Measurements from ENCODE around the gene CBLC.

The CBLC gene

DNA sequence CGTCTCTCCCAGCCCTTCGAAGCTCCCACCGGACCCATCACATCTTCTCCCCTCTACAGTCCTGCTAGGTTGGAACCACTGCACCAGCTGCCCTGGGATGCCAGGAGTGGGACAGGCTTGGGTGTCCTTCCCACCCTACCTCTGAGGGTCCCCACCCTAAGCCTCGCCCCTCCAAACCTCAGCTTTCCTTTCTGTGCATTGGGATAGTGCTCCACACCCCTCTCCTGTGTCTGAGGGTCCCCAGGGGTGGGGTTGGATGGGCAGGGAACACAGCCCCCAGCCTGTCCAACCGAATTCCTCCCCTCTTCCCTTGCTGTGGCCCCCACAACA is 31.1 kb upstream of the CBLC start:
- DNase-seq (ENCODE audit: low read depth), result no peak
- H3K4me3 ChIP-seq (replicated peaks; ENCODE audit: low read depth, low read length), result no peak overlapping the region
- TF ChIP-seq CTCF (IDR thresholded peaks at IDR 0.05; ENCODE audit: low read length, missing control alignments), result no peak

DNA sequence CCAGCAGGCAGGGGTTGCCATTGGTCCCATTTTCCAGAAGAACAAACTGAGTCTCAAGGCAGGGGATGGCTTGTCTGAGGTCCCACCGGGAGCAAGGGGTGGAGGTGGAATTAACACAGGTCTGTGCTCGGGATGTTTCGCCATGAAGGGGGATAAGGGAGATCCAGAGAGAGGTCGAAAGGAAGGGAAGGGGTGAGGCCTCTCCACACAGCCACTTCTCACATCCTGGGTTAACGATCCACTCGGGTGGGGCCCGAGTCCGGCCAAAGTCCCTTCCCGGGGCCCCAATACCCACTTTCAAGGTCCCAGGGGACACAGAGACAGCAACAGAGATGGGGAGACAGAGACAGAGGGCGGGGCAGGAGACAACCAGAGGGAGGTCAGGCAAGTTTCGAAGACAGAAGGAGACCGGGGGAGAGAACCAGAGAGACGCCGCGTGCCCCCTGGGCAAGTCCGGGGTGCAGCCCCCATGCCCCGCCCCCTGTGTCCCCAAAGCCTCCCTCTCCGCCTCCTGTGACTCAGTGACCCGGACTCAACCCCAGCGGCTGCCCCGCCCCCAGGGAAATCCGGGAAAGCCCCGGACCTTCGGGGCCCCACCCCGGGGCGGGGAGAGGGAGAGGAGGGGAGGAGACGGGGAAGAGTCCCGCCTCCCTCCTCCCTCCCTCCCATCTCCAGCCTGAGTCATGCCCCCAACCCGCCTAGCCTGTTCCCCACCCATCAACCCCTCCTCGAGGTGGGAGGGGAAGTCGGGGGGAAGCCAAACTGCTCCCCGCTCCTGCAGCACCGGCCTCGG is 30.5 kb upstream of the CBLC start:
- no peak for TF ChIP-seq CTCF (IDR thresholded peaks at IDR 0.05; ENCODE audit: low read length, missing control alignments)
- peak; percentile 97 for DNase-seq (ENCODE audit: low read depth)
- H3K4me3 ChIP-seq (replicated peaks; ENCODE audit: low read depth, low read length), result peak overlapping the region; percentile 46

DNA sequence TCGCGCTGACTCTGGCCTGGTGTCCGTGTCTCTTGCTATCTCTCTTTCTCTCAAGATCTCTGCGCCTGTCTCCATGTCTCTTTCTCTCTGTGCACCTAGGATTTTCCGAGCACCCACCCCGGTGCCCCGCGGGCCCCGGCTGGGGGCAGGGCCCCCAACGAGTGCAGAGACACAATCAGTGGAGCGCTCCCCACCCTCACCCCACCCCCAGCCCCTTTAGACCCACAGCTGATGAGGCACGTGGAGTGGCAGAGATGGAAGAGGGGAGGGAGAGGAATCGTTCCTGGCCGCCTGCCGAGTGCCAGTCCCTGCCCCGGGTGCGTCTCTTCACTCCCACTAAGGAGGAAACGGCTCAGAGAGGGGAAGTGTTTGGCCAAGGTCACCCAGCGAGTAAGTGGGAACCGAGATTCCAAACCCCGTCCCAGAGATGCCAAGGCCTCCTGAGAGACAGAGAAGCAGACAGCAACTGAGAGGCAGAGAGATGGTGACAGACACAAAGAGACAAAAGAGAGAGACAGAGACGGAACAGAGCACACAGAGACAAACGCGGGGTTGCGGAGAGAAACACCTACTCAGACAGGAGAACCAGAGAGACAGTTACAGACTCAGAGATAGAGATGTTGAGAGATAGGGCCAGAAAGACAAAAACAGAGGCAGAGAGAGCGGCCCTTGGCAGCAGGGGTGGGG is 29.8 kb upstream of the CBLC start:
- no peak for TF ChIP-seq CTCF (IDR thresholded peaks at IDR 0.05; ENCODE audit: low read length, missing control alignments)
- peak; percentile 86 for DNase-seq (ENCODE audit: low read depth)
- H3K4me3 ChIP-seq (replicated peaks; ENCODE audit: low read depth, low read length), result peak overlapping the region; percentile 46

DNA sequence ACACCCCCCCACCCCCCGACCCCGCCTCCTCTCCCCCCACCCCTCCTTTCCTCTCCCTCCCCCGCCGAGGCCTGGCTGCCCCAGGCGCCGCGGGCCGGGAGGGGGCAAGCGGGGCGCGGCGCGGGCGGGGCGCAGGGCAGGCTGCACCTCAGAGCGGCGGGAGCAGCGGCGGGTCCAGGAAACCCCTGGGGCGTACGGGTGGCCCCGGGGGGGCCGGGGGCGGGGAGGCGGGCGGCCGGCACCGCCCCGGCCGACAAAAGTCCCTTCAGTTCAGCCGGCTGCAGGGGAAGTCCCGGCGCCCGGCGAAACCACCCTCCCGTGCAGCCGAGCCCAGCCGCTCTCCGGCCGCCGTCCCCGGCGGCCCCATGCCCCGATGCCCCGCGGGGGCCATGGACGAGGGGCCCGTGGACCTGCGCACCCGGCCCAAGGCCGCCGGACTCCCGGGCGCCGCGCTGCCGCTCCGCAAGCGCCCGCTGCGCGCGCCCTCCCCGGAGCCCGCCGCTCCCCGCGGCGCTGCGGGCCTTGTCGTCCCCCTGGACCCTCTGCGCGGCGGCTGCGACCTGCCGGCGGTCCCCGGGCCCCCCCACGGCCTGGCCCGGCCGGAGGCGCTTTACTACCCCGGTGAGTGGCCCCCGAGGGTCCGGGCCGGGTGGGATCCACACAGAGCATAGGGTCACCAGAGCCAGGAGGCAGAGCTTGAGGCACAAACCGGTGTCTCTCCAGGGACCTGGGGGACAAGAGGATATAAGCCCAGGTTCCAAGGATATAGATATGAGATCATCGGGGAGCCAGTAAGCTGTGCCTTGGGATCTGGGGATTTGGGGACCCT is 29.1 kb upstream of the CBLC start, which contains the start of gene BCL3:
Gene BCL3, plus strand, starts transcription at position 283 of the 829 bp plus-strand sequence. Its CDS starts 83 bp downstream, at position 366.
- peak; percentile 80 for DNase-seq (ENCODE audit: low read depth)
- no peak for TF ChIP-seq CTCF (IDR thresholded peaks at IDR 0.05; ENCODE audit: low read length, missing control alignments)
- peak within 1 kb of the TSS; percentile 93 for H3K4me3 ChIP-seq (replicated peaks; ENCODE audit: low read depth, low read length)

- DNase-seq (ENCODE audit: low read depth), result no peak
- TF ChIP-seq CTCF (IDR thresholded peaks at IDR 0.05; ENCODE audit: low read length, missing control alignments), result no peak
- peak overlapping the region; percentile 93 for H3K4me3 ChIP-seq (replicated peaks; ENCODE audit: low read depth, low read length)
Measured at GRCh38 chr19:44749292-44749691, 28.4 kb upstream of the CBLC start.

DNA sequence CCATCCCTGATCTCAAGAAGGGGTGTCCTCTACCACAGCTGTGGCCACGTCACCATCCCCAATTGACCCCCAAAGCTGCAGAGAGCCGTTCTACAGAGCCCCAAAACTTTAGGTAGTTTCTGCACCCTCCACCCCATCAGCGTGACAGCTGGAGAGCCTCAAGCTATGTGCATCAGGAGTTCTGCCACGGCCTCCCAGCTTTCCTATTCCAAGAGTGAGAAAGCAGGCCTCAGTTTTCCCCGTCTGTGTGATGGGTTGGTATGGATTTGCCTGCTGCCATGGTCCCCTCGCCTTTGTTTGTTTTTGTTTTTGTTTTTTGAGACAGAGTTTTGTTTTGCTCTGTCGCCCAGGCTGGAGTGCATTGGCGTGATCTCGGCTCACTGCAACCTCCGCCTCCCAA is 27.7 kb upstream of the CBLC start:
- peak overlapping the region; percentile 93 for H3K4me3 ChIP-seq (replicated peaks; ENCODE audit: low read depth, low read length)
- TF ChIP-seq CTCF (IDR thresholded peaks at IDR 0.05; ENCODE audit: low read length, missing control alignments), result no peak
- no peak for DNase-seq (ENCODE audit: low read depth)
